HG03457 (cell line): Measurements from ENCODE around the gene ZCCHC18.
A peak's percentile ranks its signal among the peaks of the same experiment; 100 is the strongest.

ENCODE experiments used
- ATAC-seq: cut with Tn5 transposase; IDR thresholded peaks from one replicate; pipeline ENCODE4 v1.9.1; 2021; ENCODE audit warnings: moderate number of reproducible peaks; ENCODE audit not compliant: unreplicated experiment

The ZCCHC18 gene

DNA sequence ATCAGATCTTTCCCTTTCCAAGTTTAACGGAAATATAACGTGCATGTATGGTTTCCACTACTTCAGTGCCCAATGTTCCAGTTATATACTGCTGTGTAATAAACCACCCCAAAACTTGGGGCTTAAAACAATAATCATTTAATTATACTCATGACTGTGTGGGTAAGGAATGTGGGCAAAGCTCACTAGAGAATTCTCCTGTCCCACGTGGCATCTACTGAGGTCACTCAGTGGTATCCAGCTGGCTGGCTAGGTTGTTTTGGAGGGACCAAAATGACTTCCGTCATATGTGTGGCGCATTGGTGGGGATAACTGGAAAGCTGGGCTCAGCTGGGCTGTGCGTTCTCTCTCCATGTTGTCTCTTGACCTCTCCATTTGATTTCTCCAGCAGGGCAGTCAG, 18.5 kb downstream of the ZCCHC18 start:
- ATAC-seq: no peak

DNA sequence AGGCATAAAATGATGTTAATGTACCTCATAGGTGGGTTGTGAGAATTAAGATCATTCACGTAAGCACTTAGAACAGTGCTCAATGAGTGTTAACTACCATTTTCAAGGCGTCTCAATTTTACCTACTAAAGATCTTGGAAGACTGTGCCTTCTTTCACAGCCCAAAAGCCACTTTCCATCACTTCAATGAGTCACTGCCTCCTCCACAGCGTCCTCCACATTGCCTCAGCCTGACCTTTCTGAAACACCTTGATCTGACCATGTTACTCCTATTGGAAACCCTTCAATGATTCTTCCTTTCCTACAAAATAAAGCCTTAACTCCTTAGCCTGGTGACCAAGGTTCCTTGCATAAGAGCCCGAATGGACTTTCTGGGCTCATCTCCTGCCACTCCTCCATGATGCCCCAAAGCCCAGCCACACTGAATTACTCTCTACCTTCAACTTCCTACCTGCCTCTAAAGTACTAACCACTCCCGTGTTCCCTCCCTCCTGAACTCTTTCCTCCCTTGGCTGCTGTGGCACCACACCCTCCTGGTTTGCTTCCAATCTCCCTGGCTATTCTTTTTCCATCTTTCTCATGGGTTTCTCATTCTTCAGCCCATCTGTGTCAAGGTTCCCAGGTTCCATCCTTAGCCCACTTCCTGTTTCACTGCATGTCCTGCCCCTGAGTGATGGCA, 22.4 kb downstream of the ZCCHC18 start:
- no peak for ATAC-seq

DNA sequence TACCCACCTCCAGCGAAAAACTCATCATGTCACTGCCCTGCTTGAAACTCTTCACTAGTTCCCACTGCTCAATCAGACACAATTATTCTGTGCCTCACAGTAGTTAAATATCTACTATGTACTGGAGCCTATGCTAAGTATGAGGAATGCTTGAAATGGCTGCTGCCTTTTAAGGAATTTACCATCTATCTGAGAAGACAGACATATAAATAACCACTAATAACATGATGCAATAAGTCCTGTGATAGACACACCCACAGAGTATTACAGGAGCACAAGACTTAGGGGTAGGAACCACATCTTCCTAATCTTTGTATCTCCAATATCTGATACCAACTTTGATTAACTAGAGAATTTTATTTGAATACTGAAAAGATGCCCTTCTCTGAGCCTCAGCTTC, 23.4 kb downstream of the ZCCHC18 start:
- no peak for ATAC-seq

DNA sequence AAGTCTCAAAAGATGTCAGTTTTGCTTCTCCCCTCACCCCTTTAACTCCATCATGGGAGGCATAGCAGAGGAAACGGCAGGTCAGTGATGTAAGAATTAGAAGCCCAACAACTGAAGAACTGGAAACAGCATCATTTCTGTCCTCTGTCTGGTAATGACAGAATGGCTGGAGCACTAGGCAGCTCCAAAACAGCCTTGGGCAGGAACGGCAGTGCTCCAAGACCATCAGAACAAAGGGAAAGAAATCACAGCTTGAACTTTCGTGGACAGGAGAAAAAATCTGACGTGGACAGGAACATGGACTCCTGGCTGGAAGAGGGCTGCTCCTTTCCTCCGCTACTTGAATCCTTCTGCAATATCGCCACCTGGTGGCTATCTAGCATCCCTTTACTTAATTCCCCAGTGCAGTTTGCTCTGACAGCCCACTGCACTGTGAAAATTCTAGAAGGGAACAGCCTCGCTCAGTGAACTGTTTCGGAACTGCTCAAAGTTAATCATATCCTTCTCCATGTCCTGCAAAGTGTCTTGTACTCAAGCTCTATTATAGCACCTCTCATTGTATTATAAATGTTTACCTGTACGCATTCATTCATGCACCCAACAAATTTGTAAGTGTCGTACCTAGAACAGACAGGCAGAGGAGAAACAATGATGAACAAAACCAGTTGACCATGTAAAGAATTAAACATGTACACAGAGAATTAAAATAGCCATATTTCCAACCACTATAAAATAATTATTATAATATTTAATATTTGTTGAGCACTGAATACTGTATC, 24.1 kb downstream of the ZCCHC18 start:
- no peak for ATAC-seq

DNA sequence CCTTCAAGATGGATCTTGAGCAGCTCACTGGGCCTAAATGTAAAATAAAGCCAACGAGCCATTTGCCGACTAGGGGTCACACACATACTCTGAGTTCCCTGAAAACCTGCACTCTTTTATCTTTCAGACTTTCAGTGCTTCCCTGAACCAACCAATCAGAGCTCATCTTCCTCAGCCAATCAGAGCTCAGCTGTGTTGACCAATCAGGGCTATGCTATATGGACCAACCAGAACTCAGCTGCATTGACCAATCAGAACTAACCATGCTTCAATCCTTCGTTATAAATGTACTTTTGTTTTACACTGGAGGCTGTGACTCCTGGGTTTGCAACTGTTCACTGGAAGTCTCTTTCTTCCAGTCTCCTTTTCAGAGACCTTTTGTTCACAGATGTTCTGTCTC, 25.2 kb downstream of the ZCCHC18 start:
- no peak for ATAC-seq

DNA sequence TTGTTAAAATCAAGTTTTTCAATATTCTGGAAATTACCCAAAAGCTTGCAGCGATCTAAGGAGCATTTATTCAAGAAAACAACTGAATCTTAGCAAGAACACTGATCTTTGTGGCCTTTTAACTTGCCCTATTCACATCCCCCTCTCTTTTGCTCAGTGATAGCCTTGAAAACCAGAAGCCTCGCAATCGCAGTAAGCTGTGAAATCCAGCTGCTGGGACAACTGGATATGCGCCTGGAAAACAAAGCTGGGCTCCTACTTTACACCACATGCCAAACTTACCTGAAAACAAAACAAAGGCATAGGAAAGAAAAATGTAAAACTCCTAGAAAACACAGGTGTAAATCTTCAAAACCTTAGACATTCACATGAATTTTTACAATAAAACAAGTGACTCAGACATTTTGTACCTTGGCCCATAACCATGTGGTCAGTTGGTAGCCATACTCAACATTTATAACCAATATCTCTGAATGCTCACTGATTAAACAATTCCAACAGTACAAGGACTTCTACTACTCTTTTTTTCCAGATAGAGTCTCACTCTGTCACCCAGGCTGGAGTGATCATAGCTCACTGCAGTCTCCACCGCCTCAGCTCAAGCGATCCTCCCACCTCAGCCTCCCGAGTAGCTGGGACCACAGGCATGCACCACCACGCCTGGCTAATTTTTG, 28.9 kb downstream of the ZCCHC18 start:
- ATAC-seq: no peak

DNA sequence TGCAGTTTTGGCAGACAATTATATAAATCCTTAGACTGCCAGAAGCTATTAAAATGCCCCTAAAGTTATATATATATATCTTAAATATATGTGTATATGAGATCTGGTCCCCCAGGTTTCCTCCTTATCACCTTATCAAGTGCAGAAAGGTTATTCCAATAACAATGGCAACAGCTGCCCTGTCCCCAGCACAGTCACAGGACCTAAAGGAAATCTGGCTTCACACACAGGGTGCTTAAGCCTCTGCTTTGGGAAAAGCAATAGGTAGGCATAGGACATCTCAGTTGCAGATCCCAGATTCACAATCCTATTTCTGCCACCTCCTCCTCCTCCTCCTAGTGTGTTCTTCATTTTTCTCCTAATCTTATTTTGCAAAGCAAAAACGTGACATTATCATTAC, 38.7 kb downstream of the ZCCHC18 start:
- ATAC-seq: no peak

DNA sequence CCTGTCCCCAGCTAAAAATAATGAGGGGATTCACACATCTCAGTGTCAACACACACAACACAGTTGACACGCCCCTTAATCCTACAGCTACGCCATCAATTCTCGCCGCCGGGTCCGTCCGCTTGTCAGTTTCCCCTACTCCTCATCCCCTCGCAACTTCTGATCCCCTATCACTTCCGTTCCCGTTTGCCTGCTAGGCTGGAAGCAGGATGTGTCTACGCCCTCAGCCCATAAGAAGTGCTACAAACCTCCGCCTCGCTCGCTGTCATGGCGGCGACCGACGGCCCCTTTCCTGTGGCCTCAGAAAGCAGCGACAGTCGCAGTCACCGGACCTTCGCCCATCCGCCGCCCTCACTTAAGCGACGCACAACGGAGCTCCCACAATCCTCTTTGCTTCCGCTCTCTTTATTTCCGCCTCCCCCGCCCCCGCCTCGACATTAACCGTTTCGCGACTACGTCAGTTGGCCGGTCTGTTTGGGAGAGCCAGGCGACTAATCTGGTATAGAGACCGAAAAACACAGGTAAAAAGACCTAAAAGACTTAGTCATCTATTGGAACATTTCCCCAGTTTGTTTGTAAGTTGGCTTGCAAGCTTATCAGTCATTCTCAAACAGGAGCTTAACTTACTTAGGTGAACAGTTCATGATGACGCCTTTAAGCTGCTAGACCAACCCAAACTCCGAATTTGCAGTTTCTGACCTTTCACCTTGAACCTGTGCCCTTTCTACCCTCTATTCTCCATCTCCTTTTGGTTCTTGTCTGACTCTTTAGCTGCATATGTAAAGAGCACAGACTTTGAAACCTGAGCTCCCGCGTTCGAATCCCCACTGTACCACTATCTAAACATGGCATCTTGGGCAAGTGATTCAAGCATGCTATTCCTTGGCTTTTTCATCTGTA, 44.6 kb downstream of the ZCCHC18 start, which contains the start of gene SLC25A53:
TSS of gene SLC25A53 (minus strand) at position 380 of the 900 bp plus-strand sequence. CDS start 51,752 bp downstream, outside the sequence.
- ATAC-seq: peak; percentile 89
